HG02885 (cell line): ENCODE results near the gene LRRC23.

Experiments
- ATAC-seq: cut with Tn5 transposase; IDR thresholded peaks from one replicate; pipeline ENCODE4 v1.9.1; 2021; ENCODE audit warnings: mild to moderate bottlenecking; ENCODE audit not compliant: unreplicated experiment, poor library complexity

LRRC23 gene

GRCh38 chr12:6941782-6942181 is 37.2 kb downstream of the LRRC23 start:
- ATAC-seq = no peak

- no peak for ATAC-seq
These were observed 37.7 kb downstream of the LRRC23 start for GRCh38 chr12:6942331-6942665.

- peak; percentile 29 for ATAC-seq
These were observed 38.7 kb downstream of the LRRC23 start for GRCh38 chr12:6943389-6943721.

GRCh38 chr12:6943722-6944380 is 39.2 kb downstream of the LRRC23 start, which contains the start of the genes C12orf57 and RNU7-1:
Gene C12orf57, plus strand, starts transcription at chr12:6944022. Its CDS starts 100 bp downstream, at chr12:6944122.
Gene RNU7-1, plus strand, starts transcription at chr12:6943816.
- ATAC-seq = peak; percentile 42

GRCh38 chr12:6944381-6945186 is 40.0 kb downstream of the LRRC23 start:
- ATAC-seq = peak; percentile 55

GRCh38 chr12:6945613-6946012 is 41.0 kb downstream of the LRRC23 start:
- no peak for ATAC-seq

- ATAC-seq = no peak
These were observed 41.7 kb downstream of the LRRC23 start for GRCh38 chr12:6946033-6946919.

GRCh38 chr12:6946920-6947374 is 42.3 kb downstream of the LRRC23 start:
- ATAC-seq = no peak

GRCh38 chr12:6947615-6948014 is 43.0 kb downstream of the LRRC23 start:
- ATAC-seq = no peak

- no peak for ATAC-seq
These were observed 44.4 kb downstream of the LRRC23 start for GRCh38 chr12:6948873-6949594.

- no peak for ATAC-seq
These were observed 45.8 kb downstream of the LRRC23 start for GRCh38 chr12:6950401-6950801.

- no peak for ATAC-seq
These were observed 46.4 kb downstream of the LRRC23 start, which contains the start of gene PTPN6 for GRCh38 chr12:6950811-6951540. Gene PTPN6, plus strand, starts transcription at chr12:6951356. Its CDS starts 157 bp downstream, at chr12:6951513.

- no peak for ATAC-seq
These were observed 47.0 kb downstream of the LRRC23 start for GRCh38 chr12:6951551-6952120.

GRCh38 chr12:6952121-6952862 is 47.7 kb downstream of the LRRC23 start:
- ATAC-seq = no peak

- ATAC-seq = no peak
These were observed 48.3 kb downstream of the LRRC23 start for GRCh38 chr12:6952863-6953441.

GRCh38 chr12:6953442-6954315 is 49.1 kb downstream of the LRRC23 start:
- peak; percentile 51 for ATAC-seq
